AG04450 (cell line): ENCODE measurements around the gene PAQR5. TPM values are rescaled to one million over a fixed set of nuclear protein-coding genes. Genes with fewer than 3 reads are reported as not detected.

Experiments
- CTCF ChIA-PET: fragments of 300-600, 350-600 bp; formaldehyde crosslinking; extraction: SDS; loops from one replicate; lab custom pipeline; 2022; ENCODE audit warnings: antibody characterized with exemption, inconsistent platforms; lab: Charles Lee
- POLR2A ChIA-PET: fragments of 350-600 bp; formaldehyde crosslinking; extraction: SDS; loops from one replicate; lab custom pipeline; 2021; ENCODE audit warnings: antibody characterized with exemption, inconsistent platforms; lab: Yijun Ruan, JAX
- DNase-seq: peaks from one replicate; pipeline ENCODE4 v3.0.0-alpha.2; 2011; ENCODE audit warnings: low read depth, low spot score
- H3K27ac ChIP-seq: one replicate; pipeline ENCODE4 v1.5.1; 2012; ENCODE audit warnings: low read depth, low read length, control low read depth
- H3K27me3 ChIP-seq: one replicate; pipeline ENCODE4 v1.6.0; 2012; ENCODE audit warnings: low read length; ENCODE audit not compliant: control insufficient read depth, insufficient read depth
- H3K4me3 ChIP-seq: 2 replicates; pipeline ENCODE4 v1.5.1; 2011; ENCODE audit warnings: mild to moderate bottlenecking, low read depth, low read length, control low read depth
- H3K9me3 ChIP-seq: 2 replicates; pipeline ENCODE4 v1.5.1; 2012; ENCODE audit warnings: low read length; ENCODE audit not compliant: control insufficient read depth, insufficient read depth
- polyA plus RNA-seq: library from polyadenylated mRNA; depleted of rRNA; stranded (reverse); fragments of >200 nt; gene quantifications from 2 replicates; pipeline ENCODE4 v1.2.3, GENCODE V29; 2011
- TF ChIP-seq, protein P1 (sequence below): IDR thresholded peaks from 2 replicates; pipeline ENCODE4 v1.5.1; 2011; ENCODE audit warnings: low read depth, low read length, control low read depth, inconsistent platforms

Gene PAQR5
- polyA plus RNA-seq, 1 experiment = 7.9 TPM

DNA sequence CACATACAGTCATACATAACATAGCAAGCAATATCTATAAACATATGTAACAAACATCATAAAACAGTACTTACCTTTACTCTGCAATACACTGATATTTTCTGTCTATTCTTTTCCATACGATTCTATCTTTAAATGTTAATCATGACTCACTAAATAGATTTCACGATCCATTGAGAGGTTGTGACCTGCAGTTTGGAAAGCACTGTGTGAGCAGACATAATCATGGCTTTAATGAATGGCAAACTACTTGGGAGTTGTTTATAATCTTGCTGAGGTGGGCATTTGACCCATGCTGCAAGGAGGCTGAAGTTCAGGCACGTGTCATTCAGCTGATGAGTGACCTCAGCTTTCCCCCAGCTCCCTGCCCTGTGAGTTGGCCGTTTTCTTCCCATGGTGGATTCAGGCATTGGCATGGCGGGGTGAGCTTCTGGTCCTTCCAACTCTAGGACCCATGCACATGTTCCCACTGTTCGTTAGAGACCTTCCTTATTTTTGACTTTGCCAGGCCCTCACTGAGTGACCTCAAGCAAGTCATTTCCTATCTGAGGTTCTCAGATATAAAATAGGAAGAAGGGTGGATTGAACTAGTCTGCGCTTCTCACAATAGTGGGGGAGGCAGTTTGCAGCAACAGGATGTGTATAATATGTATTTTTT is 41.7 kb downstream of the PAQR5 start:
- TF ChIP-seq, protein P1, sequence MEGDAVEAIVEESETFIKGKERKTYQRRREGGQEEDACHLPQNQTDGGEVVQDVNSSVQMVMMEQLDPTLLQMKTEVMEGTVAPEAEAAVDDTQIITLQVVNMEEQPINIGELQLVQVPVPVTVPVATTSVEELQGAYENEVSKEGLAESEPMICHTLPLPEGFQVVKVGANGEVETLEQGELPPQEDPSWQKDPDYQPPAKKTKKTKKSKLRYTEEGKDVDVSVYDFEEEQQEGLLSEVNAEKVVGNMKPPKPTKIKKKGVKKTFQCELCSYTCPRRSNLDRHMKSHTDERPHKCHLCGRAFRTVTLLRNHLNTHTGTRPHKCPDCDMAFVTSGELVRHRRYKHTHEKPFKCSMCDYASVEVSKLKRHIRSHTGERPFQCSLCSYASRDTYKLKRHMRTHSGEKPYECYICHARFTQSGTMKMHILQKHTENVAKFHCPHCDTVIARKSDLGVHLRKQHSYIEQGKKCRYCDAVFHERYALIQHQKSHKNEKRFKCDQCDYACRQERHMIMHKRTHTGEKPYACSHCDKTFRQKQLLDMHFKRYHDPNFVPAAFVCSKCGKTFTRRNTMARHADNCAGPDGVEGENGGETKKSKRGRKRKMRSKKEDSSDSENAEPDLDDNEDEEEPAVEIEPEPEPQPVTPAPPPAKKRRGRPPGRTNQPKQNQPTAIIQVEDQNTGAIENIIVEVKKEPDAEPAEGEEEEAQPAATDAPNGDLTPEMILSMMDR = no peak
- ChIA-PET CTCF (no interaction called here), POLR2A (no interaction called here)
- no peak overlapping the region for H3K27ac ChIP-seq
- no peaks in the 10 kb centered on the region for H3K27me3 ChIP-seq
- DNase-seq = no peak
- no peak overlapping the region for H3K4me3 ChIP-seq
- no peaks in the 10 kb centered on the region for H3K9me3 ChIP-seq

DNA sequence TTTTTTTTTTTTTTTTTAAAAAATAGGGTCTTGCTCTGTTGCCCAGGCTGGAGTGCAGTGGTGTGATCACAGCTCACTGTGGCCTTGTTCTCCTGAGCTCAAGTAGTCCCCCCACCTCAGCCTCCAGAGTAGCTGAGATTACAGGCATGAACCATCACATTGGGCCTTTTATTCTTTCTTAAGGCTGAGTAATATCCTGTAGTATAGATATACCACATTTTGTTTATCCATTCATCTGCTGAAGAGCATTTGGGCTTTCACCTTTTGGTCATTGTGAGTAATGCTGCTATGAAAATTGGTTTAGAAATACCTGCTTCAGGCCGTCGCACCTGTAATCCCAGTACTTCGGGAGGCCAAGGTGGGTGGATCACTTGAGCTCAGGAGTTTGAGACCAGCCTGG is 42.6 kb downstream of the PAQR5 start:
- CTCF ChIA-PET = no interaction called here
- Histone ChIP-seq H3K27me3 (no peaks in the 10 kb centered on the region), H3K9me3 (no peaks in the 10 kb centered on the region), H3K4me3 (no peak overlapping the region), H3K27ac (no peak overlapping the region)
- POLR2A ChIA-PET = no interaction called here
- no peak for DNase-seq
- TF ChIP-seq, protein P1 = no peak

DNA sequence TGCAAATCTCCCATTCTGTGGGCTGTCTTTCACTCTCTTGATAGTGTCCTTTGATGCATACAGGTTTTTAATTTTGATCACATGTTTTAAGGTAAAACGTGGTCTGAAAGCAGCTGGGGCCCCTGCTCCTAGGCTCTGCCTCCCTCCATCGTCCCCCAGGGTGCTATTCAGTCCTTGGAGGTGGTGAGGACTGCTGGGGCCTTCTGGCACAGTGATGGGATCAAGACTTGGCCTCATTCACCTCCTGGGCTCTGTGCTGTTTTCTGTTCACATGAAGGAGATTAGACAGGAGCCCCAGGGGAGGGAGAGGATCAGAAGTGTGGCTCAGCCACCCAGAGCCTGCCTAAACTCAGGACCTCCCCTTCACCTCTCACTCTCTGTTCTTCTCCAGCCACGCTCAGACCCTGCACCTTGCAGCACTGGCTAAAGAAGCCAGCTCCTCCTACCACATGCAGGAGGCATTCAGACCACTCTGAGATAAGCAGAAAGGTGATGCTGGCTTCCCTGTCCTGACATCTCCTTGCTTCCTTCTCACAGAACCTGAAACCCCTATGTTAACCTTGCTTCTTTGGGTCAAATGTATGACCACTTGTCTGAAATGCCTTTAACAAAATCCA is 43.9 kb downstream of the PAQR5 start:
- no peak overlapping the region for H3K27ac ChIP-seq
- ChIA-PET POLR2A (no interaction called here), CTCF (no interaction called here)
- H3K4me3 ChIP-seq = no peak overlapping the region
- no peaks in the 10 kb centered on the region for H3K27me3 ChIP-seq
- TF ChIP-seq, protein P1 = no peak
- no peaks in the 10 kb centered on the region for H3K9me3 ChIP-seq
- no peak for DNase-seq

DNA sequence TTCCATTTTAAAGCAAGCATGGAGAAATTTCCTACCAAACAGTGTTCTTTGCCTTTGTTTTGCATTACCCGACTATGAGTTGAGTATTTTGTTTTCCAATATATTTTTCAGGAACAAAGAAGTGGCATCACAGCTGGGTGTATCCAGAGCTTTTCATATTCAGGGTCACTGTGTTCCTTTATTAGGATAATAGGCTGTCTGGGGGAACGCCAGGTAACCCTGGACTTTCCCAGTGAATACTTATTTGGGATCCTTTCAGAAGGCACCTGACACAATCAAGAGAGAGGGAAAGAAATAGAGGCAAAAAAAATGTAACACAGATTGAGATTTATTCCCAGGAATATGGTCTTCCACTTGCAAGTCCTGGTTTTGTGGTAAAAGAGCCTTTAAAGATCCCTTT is 44.4 kb downstream of the PAQR5 start:
- H3K27ac ChIP-seq = no peak overlapping the region
- H3K9me3 ChIP-seq = no peaks in the 10 kb centered on the region
- ChIA-PET POLR2A (no interaction called here), CTCF (no interaction called here)
- TF ChIP-seq, protein P1 = no peak
- no peak for DNase-seq
- H3K4me3 ChIP-seq = no peak overlapping the region
- H3K27me3 ChIP-seq = no peaks in the 10 kb centered on the region

DNA sequence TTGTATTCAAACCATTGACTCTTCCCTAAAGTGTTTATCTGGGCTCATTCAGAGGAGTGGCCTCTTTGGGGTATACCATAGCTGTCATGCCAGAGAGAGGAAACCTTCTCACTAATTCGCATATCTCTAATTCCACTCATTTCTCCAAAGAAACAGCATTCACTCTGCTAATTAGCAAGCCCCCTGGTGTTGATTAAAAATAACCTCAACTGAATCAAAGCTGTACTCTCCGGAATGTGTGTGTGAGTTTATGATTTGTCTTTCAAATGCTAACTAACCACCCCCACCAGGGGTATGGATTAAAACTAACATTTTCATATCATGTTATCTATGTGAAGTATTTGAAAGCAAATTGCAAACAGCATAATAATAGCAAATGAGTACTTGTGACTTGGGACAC is 45.5 kb downstream of the PAQR5 start:
- CTCF ChIA-PET = no interaction called here
- H3K27me3 ChIP-seq = no peaks in the 10 kb centered on the region
- DNase-seq = no peak
- POLR2A ChIA-PET = no interaction called here
- no peak overlapping the region for H3K4me3 ChIP-seq
- H3K27ac ChIP-seq = no peak overlapping the region
- no peaks in the 10 kb centered on the region for H3K9me3 ChIP-seq
- TF ChIP-seq, protein P1 = no peak
